AML-193 (cell line): Measurements from ENCODE around the gene KL.

Source experiments
- DNase-seq, 2 experiments: peaks; one replicate each; lab custom pipeline; 2025; lab: John Stamatoyannopoulos, UW

Gene KL

GRCh38 chr13:33081666-33082065 lies 65.4 kb downstream of the KL start:
- no peak for DNase-seq

GRCh38 chr13:33083054-33083453 lies 66.8 kb downstream of the KL start:
- no peak for DNase-seq

- no peak for DNase-seq
Observed at GRCh38 chr13:33087091-33087490, 70.9 kb downstream of the KL start.

GRCh38 chr13:33087790-33088189 lies 71.6 kb downstream of the KL start:
- DNase-seq, result no peak

GRCh38 chr13:33089311-33089710 lies 73.1 kb downstream of the KL start:
- DNase-seq, result no peak

- no peak for DNase-seq
Observed at GRCh38 chr13:33090755-33091414, 74.7 kb downstream of the KL start.

- DNase-seq, result no peak
Observed at GRCh38 chr13:33091415-33091774, 75.2 kb downstream of the KL start.

- DNase-seq, result no peak
Observed at GRCh38 chr13:33092073-33092987, 76.1 kb downstream of the KL start.

GRCh38 chr13:33096886-33097605 lies 80.8 kb downstream of the KL start:
- no peak for DNase-seq

GRCh38 chr13:33099860-33100259 lies 83.6 kb downstream of the KL start:
- no peak for DNase-seq

GRCh38 chr13:33100886-33101285 lies 84.7 kb downstream of the KL start:
- no peak for DNase-seq

- no peak for DNase-seq
Observed at GRCh38 chr13:33101835-33102234, 85.6 kb downstream of the KL start.

- no peak for DNase-seq
Observed at GRCh38 chr13:33103457-33103856, 87.2 kb downstream of the KL start.

- no peak for DNase-seq
Observed at GRCh38 chr13:33105387-33106005, 89.3 kb downstream of the KL start.

GRCh38 chr13:33106656-33107360 lies 90.6 kb downstream of the KL start:
- DNase-seq, result no peak

GRCh38 chr13:33107361-33107760 lies 91.1 kb downstream of the KL start:
- no peak for DNase-seq

GRCh38 chr13:33108620-33109019 lies 92.4 kb downstream of the KL start:
- DNase-seq, result no peak

- no peak for DNase-seq
Observed at GRCh38 chr13:33109271-33109697, 93.1 kb downstream of the KL start.

- DNase-seq, result no peak
Observed at GRCh38 chr13:33109801-33110200, 93.6 kb downstream of the KL start.

- no peak for DNase-seq
Observed at GRCh38 chr13:33110386-33110712, 94.1 kb downstream of the KL start.

GRCh38 chr13:33110713-33111413 lies 94.6 kb downstream of the KL start:
- no peak for DNase-seq
